ENCODE measurements around the gene PMPCB. TPM values are rescaled to one million over a fixed set of nuclear protein-coding genes. Genes with fewer than 3 reads are reported as not detected.
"Not testable (repeated sequence)": the region's sequence is repeated elsewhere in the genome, so short reads cannot be mapped to it uniquely, and the experiment has no call there.

Gene PMPCB, protein sequence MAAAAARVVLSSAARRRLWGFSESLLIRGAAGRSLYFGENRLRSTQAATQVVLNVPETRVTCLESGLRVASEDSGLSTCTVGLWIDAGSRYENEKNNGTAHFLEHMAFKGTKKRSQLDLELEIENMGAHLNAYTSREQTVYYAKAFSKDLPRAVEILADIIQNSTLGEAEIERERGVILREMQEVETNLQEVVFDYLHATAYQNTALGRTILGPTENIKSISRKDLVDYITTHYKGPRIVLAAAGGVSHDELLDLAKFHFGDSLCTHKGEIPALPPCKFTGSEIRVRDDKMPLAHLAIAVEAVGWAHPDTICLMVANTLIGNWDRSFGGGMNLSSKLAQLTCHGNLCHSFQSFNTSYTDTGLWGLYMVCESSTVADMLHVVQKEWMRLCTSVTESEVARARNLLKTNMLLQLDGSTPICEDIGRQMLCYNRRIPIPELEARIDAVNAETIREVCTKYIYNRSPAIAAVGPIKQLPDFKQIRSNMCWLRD
- 31.2 and 48.7 TPM in 2 replicates for total RNA-seq

DNA sequence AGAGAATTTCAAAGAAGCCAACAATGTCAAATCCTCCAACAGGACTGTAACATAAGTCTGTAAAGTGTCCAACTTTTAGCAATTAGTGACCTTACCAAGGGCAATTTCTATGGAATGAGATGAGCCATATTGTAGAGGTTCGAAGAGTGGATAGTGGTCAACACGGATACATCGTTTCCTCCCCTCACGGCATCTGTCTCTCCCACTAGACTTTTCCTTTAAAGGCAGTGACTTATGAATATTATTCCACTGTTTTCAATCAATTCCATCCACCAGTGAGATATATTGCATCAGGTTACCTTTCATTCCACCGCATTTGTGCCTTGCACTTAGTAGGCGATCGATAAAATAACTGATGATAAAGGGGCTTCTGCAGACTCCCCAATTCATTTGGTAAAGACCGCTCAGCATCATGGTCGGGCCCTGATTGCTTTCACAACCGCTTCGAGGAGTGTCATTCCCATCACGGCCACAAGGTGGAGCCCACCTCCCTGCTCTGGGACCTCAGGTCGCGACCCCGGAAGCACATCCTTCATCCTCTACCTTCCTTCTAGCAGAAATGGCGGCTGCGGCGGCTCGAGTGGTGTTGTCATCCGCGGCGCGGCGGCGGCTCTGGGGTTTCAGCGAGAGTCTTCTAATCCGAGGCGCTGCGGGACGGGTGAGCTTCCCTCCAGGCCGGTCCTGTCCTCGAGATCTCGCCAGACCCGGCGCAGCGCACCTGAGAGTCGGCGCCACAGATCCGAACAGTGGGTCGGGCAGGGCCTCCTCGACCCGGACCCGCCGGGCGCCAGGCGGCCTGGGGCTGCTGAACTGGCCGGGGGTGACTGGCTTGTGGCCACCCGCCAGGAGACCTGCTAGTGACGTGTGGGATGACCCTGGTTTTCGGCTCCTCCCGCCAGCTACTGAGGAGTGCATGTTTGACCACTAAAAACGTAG, at the start of gene PMPCB:
PMPCB (plus strand) TSS at position 535 of the 936 bp plus-strand sequence; CDS start at position 560, 25 bp downstream.
- Histone ChIP-seq H3K4me3 (ENCODE audit: low read depth, low read length) (peak within 1 kb of the TSS; percentile 97), H3K36me3 (ENCODE audit: control insufficient read depth, insufficient read depth, low read length) (peaks cover 3% of the 10 kb centered on the region), H3K27me3 (ENCODE audit: control insufficient read depth, insufficient read depth, low read length) (no peaks in the 10 kb centered on the region)
- TF ChIP-seq, protein P1, sequence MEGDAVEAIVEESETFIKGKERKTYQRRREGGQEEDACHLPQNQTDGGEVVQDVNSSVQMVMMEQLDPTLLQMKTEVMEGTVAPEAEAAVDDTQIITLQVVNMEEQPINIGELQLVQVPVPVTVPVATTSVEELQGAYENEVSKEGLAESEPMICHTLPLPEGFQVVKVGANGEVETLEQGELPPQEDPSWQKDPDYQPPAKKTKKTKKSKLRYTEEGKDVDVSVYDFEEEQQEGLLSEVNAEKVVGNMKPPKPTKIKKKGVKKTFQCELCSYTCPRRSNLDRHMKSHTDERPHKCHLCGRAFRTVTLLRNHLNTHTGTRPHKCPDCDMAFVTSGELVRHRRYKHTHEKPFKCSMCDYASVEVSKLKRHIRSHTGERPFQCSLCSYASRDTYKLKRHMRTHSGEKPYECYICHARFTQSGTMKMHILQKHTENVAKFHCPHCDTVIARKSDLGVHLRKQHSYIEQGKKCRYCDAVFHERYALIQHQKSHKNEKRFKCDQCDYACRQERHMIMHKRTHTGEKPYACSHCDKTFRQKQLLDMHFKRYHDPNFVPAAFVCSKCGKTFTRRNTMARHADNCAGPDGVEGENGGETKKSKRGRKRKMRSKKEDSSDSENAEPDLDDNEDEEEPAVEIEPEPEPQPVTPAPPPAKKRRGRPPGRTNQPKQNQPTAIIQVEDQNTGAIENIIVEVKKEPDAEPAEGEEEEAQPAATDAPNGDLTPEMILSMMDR (IDR thresholded peaks at IDR 0.05; ENCODE audit: insufficient read depth, low read length, severe bottlenecking), result peak; percentile 94
- FAIRE-seq (peak; percentile 87), DNase-seq (ENCODE audit: low read depth) (peak; percentile 80)

DNA sequence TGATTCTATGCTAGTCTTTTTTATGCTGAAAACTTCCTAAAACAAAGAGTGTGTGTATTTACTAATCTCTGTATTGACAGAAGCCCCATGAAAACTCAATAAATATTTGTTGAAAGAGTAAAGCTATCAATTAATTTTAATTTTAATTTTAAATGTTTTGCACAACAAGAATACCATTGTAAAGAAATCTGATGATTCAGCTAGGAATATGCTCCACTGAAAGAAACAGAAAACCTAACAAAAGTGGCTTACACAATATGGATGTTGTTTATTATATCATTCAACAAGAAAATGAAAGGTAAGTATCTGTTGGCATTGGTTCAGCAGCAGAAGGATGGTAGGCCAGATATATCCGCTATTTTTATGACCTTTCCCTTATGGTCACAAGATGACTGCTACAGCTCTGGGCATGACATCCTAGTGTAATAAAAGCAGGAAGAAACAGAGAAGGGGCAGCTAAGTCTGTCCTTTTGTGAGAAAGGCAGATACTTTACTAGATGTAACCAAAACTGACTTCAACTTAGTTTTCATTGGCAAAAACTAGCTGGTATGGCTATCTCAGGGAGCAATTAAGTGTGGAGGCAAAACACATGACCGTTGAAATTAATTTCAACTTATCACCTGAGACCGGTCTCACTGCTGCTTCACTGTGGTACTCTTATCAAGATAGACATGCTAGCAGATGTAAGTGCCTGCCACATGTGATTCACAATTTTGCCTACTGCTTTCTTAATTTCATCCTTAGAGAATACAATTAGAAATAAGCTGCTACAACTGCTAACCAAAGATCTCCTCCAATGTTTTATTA, 43.3 kb upstream of the PMPCB start:
- not testable (repeated sequence) for H3K4me3 ChIP-seq (ENCODE audit: low read depth, low read length); H3K27me3 ChIP-seq (ENCODE audit: control insufficient read depth, insufficient read depth, low read length); H3K36me3 ChIP-seq (ENCODE audit: control insufficient read depth, insufficient read depth, low read length); DNase-seq (ENCODE audit: low read depth); FAIRE-seq

DNA sequence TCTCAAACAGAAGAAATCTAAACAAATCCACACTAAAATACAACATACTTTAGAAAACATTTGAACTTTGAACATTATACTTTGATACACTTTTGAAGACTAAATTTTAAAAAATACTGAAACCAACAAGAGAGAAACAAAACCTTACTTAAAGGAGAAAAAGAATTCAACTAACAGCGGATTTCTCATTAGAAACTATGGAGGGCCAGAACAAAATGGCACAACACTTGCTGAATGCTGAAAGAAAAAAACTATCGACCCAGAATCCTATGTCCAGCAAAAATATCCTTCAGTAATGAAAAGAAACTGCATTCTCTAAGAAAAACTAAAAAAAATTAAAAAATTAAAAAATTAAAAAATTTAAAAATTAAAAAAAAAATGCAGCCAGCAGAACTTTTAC, 33.2 kb upstream of the PMPCB start:
- DNase-seq (ENCODE audit: low read depth); H3K4me3 ChIP-seq (ENCODE audit: low read depth, low read length); FAIRE-seq; H3K27me3 ChIP-seq (ENCODE audit: control insufficient read depth, insufficient read depth, low read length); H3K36me3 ChIP-seq (ENCODE audit: control insufficient read depth, insufficient read depth, low read length): not testable (repeated sequence)

DNA sequence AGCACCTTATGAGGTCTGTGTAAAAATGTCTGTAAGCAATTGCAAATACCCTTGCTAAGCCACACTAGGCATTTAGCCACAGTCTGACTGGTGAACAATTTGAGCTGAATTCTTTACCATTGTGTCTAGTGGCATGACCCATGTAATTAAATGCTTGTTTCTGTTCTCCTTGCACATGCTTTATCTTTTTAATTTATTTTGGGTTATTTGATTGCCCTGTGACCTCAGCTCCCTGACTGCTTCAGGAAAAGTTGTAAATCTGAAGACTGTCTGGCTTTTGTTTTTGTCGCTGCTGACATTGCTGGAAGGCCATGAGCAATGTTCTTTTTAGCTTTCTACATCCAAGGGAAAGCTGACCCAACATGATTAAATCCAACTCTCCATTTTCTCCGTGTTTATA, 31.0 kb upstream of the PMPCB start:
- not testable (repeated sequence) for FAIRE-seq; H3K27me3 ChIP-seq (ENCODE audit: control insufficient read depth, insufficient read depth, low read length); H3K4me3 ChIP-seq (ENCODE audit: low read depth, low read length); DNase-seq (ENCODE audit: low read depth); H3K36me3 ChIP-seq (ENCODE audit: control insufficient read depth, insufficient read depth, low read length)

DNA sequence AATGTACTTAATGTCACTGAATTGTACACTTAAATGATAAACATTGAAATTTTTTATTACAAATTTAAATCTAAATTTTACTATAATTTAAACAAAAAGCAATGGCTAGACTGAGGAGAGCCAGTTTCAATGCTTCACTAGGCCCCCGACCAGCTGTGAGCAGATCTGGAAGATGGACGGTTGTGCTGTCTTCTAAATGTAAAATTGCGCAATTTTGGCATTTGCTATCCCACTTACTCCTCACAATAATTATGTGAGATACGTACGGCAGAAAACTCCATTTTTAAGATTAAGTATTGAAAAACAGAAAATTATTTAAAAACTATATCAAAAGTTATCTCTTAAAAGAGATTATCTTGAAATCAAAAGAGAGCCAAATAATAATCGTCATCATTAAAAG, 23.9 kb upstream of the PMPCB start:
- FAIRE-seq; H3K4me3 ChIP-seq (ENCODE audit: low read depth, low read length); H3K27me3 ChIP-seq (ENCODE audit: control insufficient read depth, insufficient read depth, low read length); DNase-seq (ENCODE audit: low read depth); H3K36me3 ChIP-seq (ENCODE audit: control insufficient read depth, insufficient read depth, low read length): not testable (repeated sequence)

DNA sequence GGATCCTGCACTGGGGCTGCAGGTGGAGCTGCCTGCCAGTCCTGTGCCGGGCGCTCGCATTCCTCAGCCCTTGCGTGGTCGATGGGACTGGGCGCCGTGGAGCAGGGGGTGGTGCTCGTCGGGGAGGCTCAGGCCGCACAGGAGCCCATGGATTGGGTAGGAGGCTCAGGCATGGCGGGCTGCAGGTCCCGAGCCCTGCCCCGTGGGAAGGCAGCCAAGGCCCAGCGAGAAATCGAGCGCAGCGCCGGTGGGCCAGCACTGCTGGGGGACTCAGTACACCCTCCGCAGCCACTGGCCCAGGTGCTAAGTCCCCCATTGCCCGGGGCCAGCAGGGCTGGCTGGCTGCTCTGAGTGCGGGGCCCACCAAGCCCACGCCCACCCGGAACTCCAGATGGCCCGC, 22.4 kb upstream of the PMPCB start:
- not testable (repeated sequence) for H3K36me3 ChIP-seq (ENCODE audit: control insufficient read depth, insufficient read depth, low read length); H3K27me3 ChIP-seq (ENCODE audit: control insufficient read depth, insufficient read depth, low read length); DNase-seq (ENCODE audit: low read depth); H3K4me3 ChIP-seq (ENCODE audit: low read depth, low read length); FAIRE-seq

DNA sequence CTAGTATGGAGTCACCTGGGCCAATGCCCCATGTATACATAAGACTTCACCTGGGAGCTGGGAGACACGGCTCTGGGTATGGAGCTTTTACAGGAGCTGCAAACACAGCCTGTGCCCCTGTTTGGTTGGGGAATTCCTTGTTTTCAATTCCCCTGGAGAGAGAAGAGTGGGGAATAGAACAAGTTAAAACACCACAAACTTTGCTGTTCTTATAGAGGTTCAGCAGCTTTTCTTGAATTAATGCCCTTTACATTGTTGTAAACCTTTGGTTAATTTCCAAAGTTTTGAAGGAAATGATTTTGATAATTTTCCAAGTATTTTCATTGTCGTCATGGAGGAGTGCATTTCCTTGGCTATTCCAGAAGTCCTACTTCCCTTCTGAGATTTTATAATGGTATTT, 19.0 kb upstream of the PMPCB start:
- not testable (repeated sequence) for FAIRE-seq; H3K36me3 ChIP-seq (ENCODE audit: control insufficient read depth, insufficient read depth, low read length); H3K27me3 ChIP-seq (ENCODE audit: control insufficient read depth, insufficient read depth, low read length); DNase-seq (ENCODE audit: low read depth); H3K4me3 ChIP-seq (ENCODE audit: low read depth, low read length)

DNA sequence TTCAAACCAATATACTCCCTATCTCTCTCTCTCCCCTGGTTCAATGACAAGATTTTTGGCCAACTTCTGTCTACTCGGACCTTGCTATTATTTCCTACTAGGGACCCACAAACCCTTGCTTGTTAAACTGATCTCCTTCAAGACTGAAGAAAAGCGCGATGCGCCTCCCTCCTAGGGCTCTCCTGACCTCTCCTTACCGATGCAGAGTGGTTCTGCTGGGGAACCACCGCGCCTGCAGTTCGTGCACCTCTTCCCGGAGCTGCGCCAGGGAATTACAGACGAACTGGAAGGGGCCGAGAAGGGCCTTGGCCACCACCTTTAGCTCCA, 17.6 kb upstream of the PMPCB start:
- FAIRE-seq; H3K27me3 ChIP-seq (ENCODE audit: control insufficient read depth, insufficient read depth, low read length); DNase-seq (ENCODE audit: low read depth); H3K36me3 ChIP-seq (ENCODE audit: control insufficient read depth, insufficient read depth, low read length): not testable (repeated sequence)
- peak overlapping the region; percentile 39 for H3K4me3 ChIP-seq (ENCODE audit: low read depth, low read length)

DNA sequence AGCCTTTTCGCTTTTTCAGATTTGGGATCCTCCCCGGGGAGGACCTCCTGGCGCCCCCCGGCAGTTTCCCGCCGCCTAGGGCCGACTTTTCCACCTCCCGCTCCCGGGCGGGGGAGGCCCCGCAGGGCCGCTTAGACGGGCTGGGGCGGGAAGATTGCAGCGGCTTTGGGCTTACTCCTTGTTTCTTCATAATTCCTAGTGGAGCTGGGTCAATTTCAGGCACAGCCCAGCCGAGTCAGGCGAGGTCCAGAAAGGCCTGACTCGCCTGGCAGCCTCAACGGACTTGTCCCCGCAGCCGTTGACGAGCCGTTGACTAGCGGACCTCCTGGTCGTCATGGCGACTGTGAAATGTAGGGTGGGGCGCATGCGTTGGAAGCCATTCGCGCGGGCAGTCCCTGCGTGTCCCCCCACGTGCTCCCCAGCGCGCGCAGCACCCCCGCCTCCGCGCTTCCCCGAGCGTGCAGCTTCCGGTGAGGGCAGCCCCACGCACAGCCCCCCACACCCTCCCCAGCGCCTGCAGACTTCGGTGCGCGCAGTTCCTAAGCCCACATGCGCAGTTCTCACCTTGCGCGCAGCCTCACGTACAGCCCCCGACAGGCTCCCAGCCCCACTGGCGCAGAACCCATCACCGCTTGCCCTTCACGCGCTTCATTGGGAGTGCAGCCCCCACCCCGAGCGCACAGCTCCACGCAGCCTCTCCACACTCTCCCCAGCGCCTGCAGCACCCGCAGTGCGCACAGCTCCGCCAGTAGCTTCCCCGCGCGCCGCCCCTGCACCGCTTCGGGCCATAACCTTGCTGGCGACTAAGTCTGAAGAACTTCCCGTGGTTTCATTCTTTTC, 17.1 kb upstream of the PMPCB start:
- H3K4me3 ChIP-seq (ENCODE audit: low read depth, low read length), result peak overlapping the region; percentile 39
- not testable (repeated sequence) for H3K27me3 ChIP-seq (ENCODE audit: control insufficient read depth, insufficient read depth, low read length); DNase-seq (ENCODE audit: low read depth); FAIRE-seq; H3K36me3 ChIP-seq (ENCODE audit: control insufficient read depth, insufficient read depth, low read length)

DNA sequence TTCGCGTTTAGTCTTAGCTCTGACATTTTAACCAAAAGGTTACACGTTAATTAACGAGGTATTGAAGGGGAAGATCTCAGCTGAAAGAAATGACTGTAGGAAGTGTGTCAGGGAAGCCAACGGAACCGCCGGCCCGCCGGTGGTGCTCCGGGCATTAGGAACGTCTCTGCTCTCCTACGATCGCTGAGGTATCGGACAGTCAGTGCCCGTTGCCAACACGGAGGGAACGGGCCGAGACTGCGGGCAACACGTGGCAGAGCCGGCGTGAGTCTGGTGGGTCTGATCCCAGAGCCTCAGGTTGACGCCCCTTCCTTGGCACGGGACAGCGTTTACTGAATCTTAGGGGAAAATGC, 16.5 kb upstream of the PMPCB start:
- peak overlapping the region; percentile 39 for H3K4me3 ChIP-seq (ENCODE audit: low read depth, low read length)
- not testable (repeated sequence) for H3K36me3 ChIP-seq (ENCODE audit: control insufficient read depth, insufficient read depth, low read length); H3K27me3 ChIP-seq (ENCODE audit: control insufficient read depth, insufficient read depth, low read length); FAIRE-seq; DNase-seq (ENCODE audit: low read depth)

DNA sequence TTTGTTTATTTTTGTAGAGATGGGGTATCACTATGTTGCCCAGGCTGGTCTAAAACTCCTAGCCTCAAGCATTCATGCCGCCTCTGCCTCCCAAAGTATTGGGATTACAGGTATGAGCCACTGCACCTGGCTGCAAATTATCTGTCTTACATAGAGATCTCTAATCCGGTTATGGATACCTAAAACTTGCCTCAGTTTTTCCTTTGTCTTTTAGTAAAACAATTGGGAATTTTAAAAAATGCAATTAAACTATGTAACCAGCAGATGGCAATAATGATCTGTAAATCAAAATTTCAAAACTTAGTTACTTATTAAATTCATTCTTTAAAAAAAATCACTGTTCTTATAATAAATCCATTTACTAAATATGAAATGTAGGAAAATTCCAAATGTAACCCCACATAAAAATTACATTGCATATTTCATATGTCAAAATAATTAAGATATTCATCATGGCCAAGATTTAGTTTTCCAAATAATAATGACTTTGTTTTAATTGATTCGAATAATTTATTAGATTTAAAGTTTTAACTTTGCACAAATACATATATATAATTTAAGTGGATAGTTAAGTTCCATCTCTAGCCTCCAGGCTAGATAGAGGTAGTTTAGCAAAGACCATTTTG, 14.3 kb upstream of the PMPCB start:
- not testable (repeated sequence) for H3K4me3 ChIP-seq (ENCODE audit: low read depth, low read length); H3K27me3 ChIP-seq (ENCODE audit: control insufficient read depth, insufficient read depth, low read length); FAIRE-seq; H3K36me3 ChIP-seq (ENCODE audit: control insufficient read depth, insufficient read depth, low read length); DNase-seq (ENCODE audit: low read depth)

Measured in bronchial epithelial cell (primary cell).